Activated CD8-positive, alpha-beta memory T cell treated with anti-CD3 and anti-CD28 coated beads, Interleukin-2, amount 50 U/mL, for 4 hours (primary cell): ENCODE data around the gene CAPN13.

ENCODE experiments used
- DNase-seq: peaks from one replicate; pipeline ENCODE4 v3.0.0-alpha.2; 2020

The CAPN13 gene

GRCh38 chr2:30807249-30807648 is at the start of gene CAPN13:
Gene CAPN13 (minus strand): TSS chr2:30807446. CDS start chr2:30787325, 20,121 bp downstream.
- no peak for DNase-seq

DNA sequence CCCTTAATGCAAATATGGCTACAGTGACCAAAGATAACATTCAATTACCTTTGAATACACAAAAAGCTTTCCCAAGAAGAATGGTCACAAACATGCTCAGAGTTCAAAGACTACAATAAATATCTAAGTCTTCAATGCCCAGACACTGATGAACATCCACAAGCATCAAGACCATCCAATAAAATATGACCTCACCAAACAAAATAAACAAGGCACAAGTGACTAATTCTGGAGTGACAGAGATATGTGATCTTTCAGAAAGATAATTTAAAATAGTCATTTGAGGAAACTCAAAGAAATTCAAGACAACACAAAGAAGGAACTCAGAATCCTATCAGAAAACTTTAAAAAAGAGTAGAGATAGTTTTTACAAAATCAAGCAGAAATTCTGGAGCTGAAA is 40.6 kb upstream of the CAPN13 start:
- no peak for DNase-seq

GRCh38 chr2:30847329-30847728 is 40.1 kb upstream of the CAPN13 start:
- DNase-seq = no peak

DNA sequence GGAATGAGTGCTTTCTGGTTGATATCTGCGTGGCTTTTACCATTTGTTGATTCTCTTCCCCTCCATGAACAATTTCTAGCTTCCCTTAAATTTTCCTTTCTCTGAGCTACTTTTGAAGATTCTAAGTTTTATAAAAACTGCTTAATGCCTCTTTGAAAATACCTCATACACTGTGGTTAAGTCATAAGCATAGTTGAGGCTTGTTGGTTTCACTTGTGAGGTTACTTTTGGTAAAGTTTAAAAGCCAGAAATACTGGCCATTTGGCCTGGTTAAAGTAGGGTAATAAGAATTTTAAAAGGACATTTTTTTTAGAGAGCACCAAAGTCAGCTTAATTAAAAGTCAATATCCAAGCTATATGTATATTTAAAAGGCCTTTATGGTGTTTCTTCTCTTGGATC is 21.3 kb upstream of the CAPN13 start:
- DNase-seq = no peak

DNA sequence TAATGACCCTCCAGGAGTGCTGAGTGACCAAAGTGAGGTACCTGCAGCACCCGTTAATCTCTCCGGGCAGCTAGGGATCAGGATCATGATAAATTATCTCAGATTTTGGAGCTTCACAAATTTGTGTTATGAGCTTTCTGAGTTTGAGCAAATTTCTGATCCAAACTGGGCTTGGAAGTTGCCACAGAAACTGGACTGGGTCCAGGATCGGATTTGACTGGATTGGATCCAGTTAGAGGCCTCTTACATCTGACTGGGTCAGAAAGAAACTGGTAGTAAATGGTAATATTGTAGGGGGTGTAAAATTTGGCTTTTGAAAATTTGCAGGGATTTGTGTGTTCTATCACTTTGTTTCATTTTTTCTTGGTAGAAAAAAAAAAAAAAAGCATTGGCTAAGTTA is 19.7 kb upstream of the CAPN13 start:
- DNase-seq = no peak

- no peak for DNase-seq
Observed at GRCh38 chr2:30826481-30826880, 19.2 kb upstream of the CAPN13 start.

- no peak for DNase-seq
Observed at GRCh38 chr2:30823452-30823851, 16.2 kb upstream of the CAPN13 start.

- no peak for DNase-seq
Observed at GRCh38 chr2:30821960-30822359, 14.7 kb upstream of the CAPN13 start.

GRCh38 chr2:30820381-30821055 is 13.3 kb upstream of the CAPN13 start:
- no peak for DNase-seq

- no peak for DNase-seq
Observed at GRCh38 chr2:30809938-30810337, 2.7 kb upstream of the CAPN13 start.

DNA sequence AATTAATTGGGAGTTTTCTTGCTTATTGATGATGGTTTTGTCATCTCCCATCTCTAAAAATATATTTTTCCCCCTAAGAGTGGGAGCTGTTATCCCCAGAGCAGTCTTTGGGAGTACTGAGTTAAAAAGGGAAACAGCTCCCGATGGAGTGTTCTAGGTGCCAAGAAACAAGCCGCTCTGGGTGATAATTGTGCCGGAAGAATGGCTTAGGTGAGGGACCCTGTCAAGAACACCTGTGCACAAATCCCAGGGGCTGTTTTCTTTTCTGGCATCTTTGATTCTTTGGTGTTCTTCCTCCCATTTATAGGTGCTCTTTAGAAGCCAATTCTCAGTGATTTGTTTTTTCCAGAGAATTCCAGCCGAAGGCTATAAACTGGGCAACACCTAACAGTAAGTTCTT is 1.4 kb upstream of the CAPN13 start:
- no peak for DNase-seq

DNA sequence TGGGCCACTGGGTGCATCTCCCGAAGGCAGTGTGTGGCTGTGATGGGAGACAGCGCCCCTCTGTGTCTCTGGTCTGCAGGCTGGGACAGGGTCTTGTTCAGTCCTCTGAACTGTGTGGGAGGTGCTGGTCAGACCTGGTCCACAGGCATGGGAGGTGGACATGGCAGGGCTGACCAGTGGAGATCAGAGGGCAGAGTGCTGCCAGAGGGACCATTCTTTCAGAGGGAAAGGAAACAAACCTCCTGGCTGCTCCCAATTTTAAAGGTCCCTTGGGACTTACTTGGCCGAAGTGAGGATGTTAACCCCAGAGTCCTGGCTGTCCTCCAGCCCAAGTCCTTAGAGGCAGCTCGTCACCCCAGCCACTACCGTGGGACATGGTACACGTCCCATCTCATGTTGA is 4.0 kb downstream of the CAPN13 start:
- DNase-seq = no peak

- DNase-seq = no peak
Observed at GRCh38 chr2:30802611-30803010, 4.6 kb downstream of the CAPN13 start.

DNA sequence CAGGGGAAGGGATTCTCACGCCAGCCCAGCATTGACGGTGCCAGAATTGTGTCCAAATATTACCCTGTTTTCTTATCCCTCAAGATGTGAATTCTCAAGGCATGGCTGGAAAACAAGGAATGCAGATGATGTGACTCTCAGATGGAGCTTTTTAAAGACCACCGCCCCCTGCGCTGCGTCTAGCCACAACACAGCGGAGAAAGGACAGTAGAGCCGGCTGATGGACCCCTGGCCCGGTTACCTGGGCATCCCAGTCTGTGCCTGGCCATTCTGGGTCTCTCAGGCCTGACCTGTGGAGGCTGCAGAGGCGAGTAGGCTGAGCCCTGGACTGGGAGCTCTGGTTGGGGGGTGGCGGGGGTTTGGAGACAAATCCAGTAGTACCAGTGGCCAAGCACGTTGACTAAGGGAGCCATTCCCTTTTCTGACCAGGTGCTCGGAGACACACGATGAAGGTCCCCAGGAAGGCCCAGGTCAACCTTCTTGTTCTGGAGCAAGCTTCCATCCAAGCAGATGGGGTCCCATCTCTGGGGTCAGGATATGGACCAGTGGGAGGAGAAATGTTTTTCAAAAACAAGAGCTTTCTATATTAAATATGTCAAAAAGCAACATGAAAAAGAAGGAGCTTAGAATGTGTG is 5.3 kb downstream of the CAPN13 start:
- DNase-seq = no peak

DNA sequence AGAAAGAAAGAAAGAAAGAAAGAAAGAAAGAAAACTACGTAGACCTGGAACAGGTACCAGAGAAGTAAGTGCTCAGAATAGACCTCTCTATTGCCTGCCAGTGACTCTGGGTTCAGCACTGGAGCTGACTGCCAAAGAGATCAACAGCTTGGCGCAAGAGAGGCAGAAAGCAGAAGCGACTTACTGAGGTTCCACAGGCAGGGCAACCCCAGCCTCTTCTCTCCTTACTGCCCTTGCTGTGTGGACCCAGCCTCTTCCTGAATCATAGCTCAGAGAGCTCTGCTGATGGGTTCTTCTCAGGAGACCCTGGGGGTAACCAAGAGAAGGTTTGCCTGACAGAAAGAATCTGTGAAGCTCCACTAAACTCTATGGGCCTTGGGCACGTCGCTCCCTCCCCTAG is 7.1 kb downstream of the CAPN13 start:
- no peak for DNase-seq

DNA sequence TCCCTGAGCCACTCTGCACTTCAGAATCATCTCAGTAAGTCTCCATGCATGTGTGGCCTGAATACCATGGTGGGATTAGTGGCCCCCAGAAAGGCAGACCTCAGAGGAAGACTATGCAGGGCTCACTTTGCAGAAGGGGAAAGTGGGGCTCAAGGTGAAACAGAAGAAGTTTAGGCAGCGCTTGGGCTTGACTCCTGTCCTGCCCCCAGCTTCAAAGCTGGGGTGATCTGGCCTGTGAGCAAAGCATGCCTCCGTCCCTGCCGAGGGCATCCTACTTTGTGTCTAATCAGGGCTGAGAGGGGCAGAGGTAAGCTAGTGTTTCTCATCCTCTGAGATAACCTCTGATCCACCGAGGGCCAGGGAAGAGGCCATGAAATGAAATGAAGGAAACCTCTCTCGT is 7.9 kb downstream of the CAPN13 start:
- no peak for DNase-seq

DNA sequence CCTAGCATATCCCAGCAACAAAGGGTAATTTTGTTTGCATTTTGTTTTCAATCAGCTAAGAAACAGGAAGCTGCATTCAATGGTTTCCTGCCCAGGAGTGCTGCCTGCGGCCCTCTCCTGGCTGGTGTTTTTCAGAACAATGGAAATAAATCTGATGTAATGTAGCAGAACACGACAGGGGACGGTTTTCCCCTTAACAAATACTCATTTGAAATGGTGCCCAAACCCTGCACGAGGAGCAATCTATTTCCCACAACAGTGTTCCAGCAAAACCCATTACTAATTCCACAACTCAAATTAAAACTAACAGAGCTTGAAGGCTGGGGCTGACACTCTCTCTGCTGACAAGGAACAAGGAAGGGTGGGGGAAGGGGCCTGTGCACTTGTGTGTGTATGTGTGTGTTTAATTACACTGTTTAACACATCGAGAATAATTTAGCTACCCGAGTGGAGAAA is 8.7 kb downstream of the CAPN13 start:
- no peak for DNase-seq

DNA sequence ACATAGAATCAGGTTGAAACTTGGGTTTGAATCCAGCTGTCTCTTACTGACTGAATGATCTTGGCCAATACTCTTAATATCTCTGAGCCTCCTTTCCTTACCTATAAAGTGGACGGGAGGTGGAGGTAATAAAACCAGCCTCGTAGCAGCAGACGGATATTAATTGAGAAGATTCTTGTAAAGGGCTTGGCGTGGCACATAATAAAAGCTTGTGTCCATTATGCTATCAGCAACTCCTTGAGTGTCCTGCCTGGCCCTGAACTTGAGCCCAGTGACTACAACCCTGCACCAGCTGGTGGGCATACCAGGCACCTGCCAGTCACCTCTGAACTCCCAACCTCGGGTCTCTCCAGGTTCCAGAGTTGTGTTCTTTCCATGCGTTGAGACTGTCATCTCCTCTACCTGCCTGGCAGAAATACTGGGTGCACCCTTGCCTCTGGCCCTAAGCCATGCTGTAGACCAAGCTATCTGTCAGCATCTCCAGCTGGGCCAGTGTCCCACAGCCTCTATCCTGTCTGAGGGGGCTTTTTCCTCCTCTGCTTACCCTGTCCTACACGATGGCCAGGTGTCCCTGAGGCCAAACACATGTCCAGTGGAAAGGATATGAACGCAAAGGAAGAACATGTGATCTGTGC is 9.7 kb downstream of the CAPN13 start:
- DNase-seq = no peak

DNA sequence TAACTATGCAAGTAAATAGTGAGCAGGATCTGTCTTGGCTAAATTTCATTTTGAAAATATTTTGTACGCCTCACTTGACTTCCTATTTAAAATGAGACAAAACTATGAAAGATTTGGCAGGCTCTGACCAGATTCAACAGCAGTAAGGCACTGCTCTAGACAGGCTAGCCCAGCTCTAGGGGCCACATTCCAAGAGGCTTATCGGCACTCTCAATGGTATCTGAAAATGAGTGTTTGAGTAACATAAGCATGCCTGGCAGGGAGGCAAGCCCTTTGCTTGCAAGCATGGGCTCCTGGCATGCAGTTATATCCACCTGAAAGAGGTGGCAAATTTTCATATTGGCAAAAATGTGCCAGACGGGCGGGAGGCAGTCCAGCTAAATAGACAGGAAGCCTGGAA is 10.5 kb downstream of the CAPN13 start:
- no peak for DNase-seq

GRCh38 chr2:30792521-30792920 is 14.7 kb downstream of the CAPN13 start:
- no peak for DNase-seq

- DNase-seq = no peak
Observed at GRCh38 chr2:30790879-30791278, 16.4 kb downstream of the CAPN13 start.

DNA sequence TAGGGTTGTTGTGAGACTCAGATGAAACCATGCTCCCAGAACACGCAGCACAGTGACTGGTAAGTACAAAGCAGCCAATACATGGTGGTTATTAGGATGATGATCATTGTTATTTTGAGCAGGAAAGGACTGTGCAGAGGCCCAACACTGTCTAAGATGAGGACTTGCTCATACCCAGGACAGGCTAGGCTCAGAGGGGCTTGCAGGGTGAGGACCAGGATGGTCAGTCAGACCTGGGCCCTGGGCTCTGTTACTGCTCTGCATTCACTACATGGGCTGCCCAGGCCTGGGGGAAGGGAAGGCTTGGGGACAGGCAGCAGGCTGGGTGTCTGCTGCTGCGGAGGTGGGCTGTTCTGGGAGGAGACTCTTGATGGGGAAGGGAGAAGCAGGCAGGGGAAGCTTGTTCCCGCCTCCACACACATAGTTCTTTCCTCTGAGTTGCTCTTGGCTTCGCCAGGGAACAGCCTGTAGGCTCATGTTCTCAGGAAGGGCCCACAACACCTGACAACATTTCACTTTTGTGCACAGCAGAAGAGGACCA is 17.5 kb downstream of the CAPN13 start:
- no peak for DNase-seq

- DNase-seq = no peak
Observed at GRCh38 chr2:30786923-30787685, 20.1 kb downstream of the CAPN13 start.
